AG04450 (cell line): ENCODE data around the gene HMBS. TPM values are rescaled to one million over a fixed set of nuclear protein-coding genes. Genes with fewer than 3 reads are reported as not detected.

Experiments used
- CTCF ChIA-PET: fragments of 300-600, 350-600 bp; formaldehyde crosslinking; extraction: SDS; loops from one replicate; lab custom pipeline; 2022; ENCODE audit warnings: antibody characterized with exemption, inconsistent platforms; lab: Charles Lee
- POLR2A ChIA-PET: fragments of 350-600 bp; formaldehyde crosslinking; extraction: SDS; loops from one replicate; lab custom pipeline; 2021; ENCODE audit warnings: antibody characterized with exemption, inconsistent platforms; lab: Yijun Ruan, JAX
- DNase-seq: peaks from one replicate; pipeline ENCODE4 v3.0.0-alpha.2; 2011; ENCODE audit warnings: low read depth, low spot score
- H3K27ac ChIP-seq: one replicate; pipeline ENCODE4 v1.5.1; 2012; ENCODE audit warnings: low read depth, low read length, control low read depth
- H3K27me3 ChIP-seq: one replicate; pipeline ENCODE4 v1.6.0; 2012; ENCODE audit warnings: low read length; ENCODE audit not compliant: control insufficient read depth, insufficient read depth
- H3K4me3 ChIP-seq: 2 replicates; pipeline ENCODE4 v1.5.1; 2011; ENCODE audit warnings: mild to moderate bottlenecking, low read depth, low read length, control low read depth
- H3K9me3 ChIP-seq: 2 replicates; pipeline ENCODE4 v1.5.1; 2012; ENCODE audit warnings: low read length; ENCODE audit not compliant: control insufficient read depth, insufficient read depth
- CTCF ChIP-seq: IDR thresholded peaks from 2 replicates; pipeline ENCODE4 v1.5.1; 2011; ENCODE audit warnings: low read depth, low read length, control low read depth, inconsistent platforms
- polyA plus RNA-seq: library from polyadenylated mRNA; depleted of rRNA; stranded (reverse); fragments of >200 nt; gene quantifications from 2 replicates; pipeline ENCODE4 v1.2.3, GENCODE V29; 2011

The HMBS gene
- polyA plus RNA-seq, 1 experiment = 38.5 TPM

- ChIA-PET POLR2A (no interaction called here), CTCF (interaction anchor here (0.5 to 1.6 kb wide), 5 partner anchors 33 to 226 kb away, joined by 3 to 6 read pairs (median 3); no protein-coding TSS in a partner anchor)
- no peak overlapping the region for H3K4me3 ChIP-seq
- no peak for TF ChIP-seq CTCF
- no peaks in the 10 kb centered on the region for H3K9me3 ChIP-seq
- no peaks in the 10 kb centered on the region for H3K27me3 ChIP-seq
- no peak for DNase-seq
- H3K27ac ChIP-seq = no peak overlapping the region
Observed at GRCh38 chr11:119112314-119113020, 27.8 kb downstream of the HMBS start.

- no peaks in the 10 kb centered on the region for H3K27me3 ChIP-seq
- CTCF ChIA-PET = no interaction called here
- no peak for DNase-seq
- H3K4me3 ChIP-seq = no peak overlapping the region
- H3K9me3 ChIP-seq = no peaks in the 10 kb centered on the region
- no peak for TF ChIP-seq CTCF
- POLR2A ChIA-PET = no interaction called here
- H3K27ac ChIP-seq = no peak overlapping the region
Observed at GRCh38 chr11:119113716-119114115, 29.0 kb downstream of the HMBS start.

GRCh38 chr11:119114351-119114750 lies 29.7 kb downstream of the HMBS start:
- CTCF ChIA-PET = no interaction called here

GRCh38 chr11:119115484-119116234 lies 31.0 kb downstream of the HMBS start:
- POLR2A ChIA-PET = no interaction called here
- Histone ChIP-seq H3K4me3 (no peak overlapping the region), H3K9me3 (no peaks in the 10 kb centered on the region), H3K27ac (no peak overlapping the region), H3K27me3 (no peaks in the 10 kb centered on the region)
- no peak for DNase-seq
- no peak for TF ChIP-seq CTCF
- CTCF ChIA-PET = interaction anchor here (1.4 to 1.6 kb wide), 2 partner anchors 17 to 53 kb away, joined by 3 to 4 read pairs; no protein-coding TSS in a partner anchor

More at GRCh38 chr11:119114351-119114750, 29.7 kb downstream of the HMBS start:
- Histone ChIP-seq H3K27me3 (no peaks in the 10 kb centered on the region), H3K9me3 (no peaks in the 10 kb centered on the region), H3K27ac (no peak overlapping the region), H3K4me3 (no peak overlapping the region)
- no peak for TF ChIP-seq CTCF
- no peak for DNase-seq
- POLR2A ChIA-PET = no interaction called here

- Histone ChIP-seq H3K4me3 (no peak overlapping the region), H3K27ac (no peak overlapping the region), H3K27me3 (no peaks in the 10 kb centered on the region), H3K9me3 (no peaks in the 10 kb centered on the region)
- ChIA-PET CTCF (interaction anchor here (1.4 to 1.6 kb wide), 2 partner anchors 17 to 53 kb away, joined by 3 to 4 read pairs; no protein-coding TSS in a partner anchor), POLR2A (no interaction called here)
- DNase-seq = no peak
- TF ChIP-seq CTCF = no peak
Observed at GRCh38 chr11:119116235-119116594, 31.5 kb downstream of the HMBS start.
